HepG2 (cell line): ENCODE data around the gene OR10H1. TPM values are rescaled to one million over a fixed set of nuclear protein-coding genes. Genes with fewer than 3 reads are reported as not detected.
A peak's percentile ranks its signal among the peaks of the same experiment; 100 is the strongest.
"Not testable (repeated sequence)": the region's sequence is repeated elsewhere in the genome, so short reads cannot be mapped to it uniquely, and the experiment has no call there.

ENCODE experiments used
- ATAC-seq: fragments of 200-7000 bp; cut with Tn5 transposase; 3 replicates; pipeline ENCODE4 v1.9.1; 2020; ENCODE audit warnings: mild to moderate bottlenecking, moderate library complexity
- BruUV-seq: library from RNA; stranded (reverse); fragments of 400-500 nt; replicated peaks from 2 replicates; lab custom pipeline; 2021; lab: Mats Ljungman, UMichigan
- CTCF ChIA-PET: fragments of 300-600 bp; formaldehyde crosslinking; extraction: SDS; loops from one replicate; lab custom pipeline; 2021; ENCODE audit warnings: low total read pairs, inconsistent platforms, low intra/inter-chr PET ratio; lab: Yijun Ruan, JAX
- POLR2A ChIA-PET: fragments of 350-600 bp; sonication (Branson Sonifier 250); formaldehyde crosslinking; loops from one replicate; lab custom pipeline; 2020; ENCODE audit warnings: antibody characterized with exemption, inconsistent platforms; lab: Yijun Ruan, JAX
- DNase-seq: peaks from one replicate; pipeline ENCODE4 v3.0.0-alpha.2; 2015; ENCODE audit warnings: low spot score
- FAIRE-seq: peaks from 3 replicates; lab custom pipeline; 2011; peaks lifted over from hg19 to GRCh38; lab: Jason Lieb, UNC
- H2AFZ ChIP-seq: one replicate; pipeline ENCODE4 v1.6.1; 2011; ENCODE audit warnings: low read length, inconsistent platforms
- H3K27ac ChIP-seq: fragments of 300-600 bp; 3 replicates; pipeline ENCODE4 v1.8.0; 2011; ENCODE audit warnings: mixed run types, mild to moderate bottlenecking, mixed read lengths, low read length, inconsistent platforms; ENCODE audit not compliant: insufficient read depth; ENCODE audit errors: extremely low read length
- H3K27me3 ChIP-seq, 2 experiments: fragments of 200-600 bp in 1 of 2; 2 replicates in 1 of 2; 3 replicates in 1 of 2; pipeline versions ENCODE4 v1.6.0 to v1.8.0; 2011; ENCODE audit warnings: low read length in 2 of 2, mild to moderate bottlenecking in 2 of 2, moderate library complexity in 2 of 2, inconsistent platforms in 1 of 2; ENCODE audit not compliant: insufficient read depth in 2 of 2, control insufficient read depth in 1 of 2
- H3K36me3 ChIP-seq, 2 experiments: fragments of 200-600 bp in 1 of 2; replicated peaks in 1 of 2; 2 replicates in 1 of 2; 3 replicates in 1 of 2; pipeline versions ENCODE4 v1.5.1 to v1.8.0; 2011; ENCODE audit warnings: low read length in 2 of 2, inconsistent platforms in 1 of 2; ENCODE audit not compliant: insufficient read depth in 2 of 2, control insufficient read depth in 1 of 2
- H3K4me1 ChIP-seq: 2 replicates; pipeline ENCODE4 v1.5.1; 2012; ENCODE audit warnings: low read length, inconsistent platforms; ENCODE audit not compliant: insufficient read depth
- H3K4me2 ChIP-seq: 2 replicates; pipeline ENCODE4 v1.6.0; 2011; ENCODE audit warnings: low read depth, low read length, inconsistent platforms
- H3K4me3 ChIP-seq, 3 experiments: fragments of 200-600 bp in 1 of 3; sonication (generic), shearing (Covaris generic) in 1 of 3; replicated peaks in 1 of 3; 2 replicates each; pipeline ENCODE4 v1.5.1; 2011 to 2016; ENCODE audit warnings: low read length in 3 of 3, inconsistent platforms in 2 of 3, low read depth in 2 of 3, mild to moderate bottlenecking in 2 of 3, control low read depth in 1 of 3, mixed read lengths in 1 of 3; ENCODE audit not compliant: insufficient read depth in 1 of 3
- H3K79me2 ChIP-seq: one replicate; pipeline ENCODE4 v1.6.1; 2011; ENCODE audit warnings: low read length, inconsistent platforms; ENCODE audit not compliant: insufficient read depth
- H3K9ac ChIP-seq: 2 replicates; pipeline ENCODE4 v1.6.0; 2011; ENCODE audit warnings: mild to moderate bottlenecking, low read depth, low read length, inconsistent platforms; ENCODE audit not compliant: insufficient read depth
- H3K9me3 ChIP-seq: 2 replicates; pipeline ENCODE4 v1.5.1; 2012; ENCODE audit warnings: mild to moderate bottlenecking, low read length
- H4K20me1 ChIP-seq: 2 replicates; pipeline ENCODE4 v1.6.0; 2011; ENCODE audit warnings: inconsistent platforms, mild to moderate bottlenecking, low read length, moderate library complexity; ENCODE audit not compliant: insufficient read depth
- AGO1 ChIP-seq: fragments of 200-400 bp; formaldehyde crosslinking; IDR thresholded peaks from 2 replicates; pipeline ENCODE4 v1.6.1; 2017; ENCODE audit warnings: mild to moderate bottlenecking, low read depth, low read length, moderate library complexity; ENCODE audit not compliant: poor library complexity, severe bottlenecking
- CEBPB ChIP-seq: IDR thresholded peaks from 2 replicates; pipeline ENCODE4 v1.6.1; 2011; ENCODE audit warnings: low read depth, low read length, improper control_type of control experiment, borderline replicate concordance
- CREB1 ChIP-seq, 2 experiments: fragments of 450-650 bp in 1 of 2; IDR thresholded peaks; 2 replicates each; pipeline ENCODE4 v1.6.1; 2016 to 2017; ENCODE audit warnings: control low read depth in 1 of 2, mild to moderate bottlenecking in 1 of 2, missing compliant biosample characterization in 1 of 2, missing genetic modification characterization in 1 of 2
- E2F1 ChIP-seq: sonication (generic); formaldehyde crosslinking; IDR thresholded peaks from 2 replicates; pipeline ENCODE4 v1.5.0; 2020; ENCODE audit warnings: missing genetic modification reagents
- HBP1 ChIP-seq: IDR thresholded peaks from 2 replicates; pipeline ENCODE4 v1.6.1; 2016; ENCODE audit warnings: low read depth, control low read depth
- HNRNPLL ChIP-seq: fragments of 200-400 bp; formaldehyde crosslinking; IDR thresholded peaks from 2 replicates; pipeline ENCODE4 v1.6.1; 2017; ENCODE audit warnings: mild to moderate bottlenecking, low read depth, low read length; ENCODE audit not compliant: poor library complexity, severe bottlenecking
- NBN ChIP-seq: fragments of 450-650 bp; conservative IDR thresholded peaks from 2 replicates; pipeline ENCODE4 v1.6.1; 2017
- XRCC5 ChIP-seq: fragments of 200-400 bp; formaldehyde crosslinking; optimal IDR thresholded peaks from 2 replicates; pipeline ENCODE3; 2017; ENCODE audit warnings: mild to moderate bottlenecking, low read length
- ZBTB3 ChIP-seq: sonication (generic); formaldehyde crosslinking; IDR thresholded peaks from 2 replicates; pipeline ENCODE4 v1.4.0; 2020; ENCODE audit warnings: low read depth, mild to moderate bottlenecking, moderate library complexity, missing genetic modification reagents, borderline replicate concordance
- ZUFSP ChIP-seq: sonication (generic); formaldehyde crosslinking; IDR thresholded peaks from 2 replicates; pipeline ENCODE4 v1.9.0; 2021; ENCODE audit warnings: missing genetic modification reagents, mild to moderate bottlenecking, borderline replicate concordance
- WGBS: methylation state at CpG from one replicate; pipeline ENCODE4 v1.1.6; 2017; ENCODE audit warnings: low lambda C conversion rate; 5-methylcytosine and 5-hydroxymethylcytosine counted together
- in situ Hi-C: cut with HindIII; loops from 2 replicates; pipeline ENCODE4 v1.10.0; 2017; ENCODE audit warnings: low pct_unique_long_range_greater_than_20kb; ENCODE audit not compliant: extremely low pct_ligation_motif_present
- intact Hi-C: fragments of 100-400 bp; cut with micrococcal nuclease; formaldehyde crosslinking; loops from one replicate; pipeline ENCODE4 v1.10.0; 2022; ENCODE audit not compliant: unreplicated experiment
- polyA plus RNA-seq, 8 experiments: library from polyadenylated mRNA; depleted of rRNA in 3 of 8; stranded (reverse) in 7 of 8; unstranded in 1 of 8; fragments of >200 nt; fragmentation: Illumina TruSeq in 4 of 8; extraction: Trizol in 4 of 8; gene quantifications; 2 replicates each; pipeline versions ENCODE4 v1.2.1 to v1.2.3, GENCODE V29; 2011 to 2016; ENCODE audit warnings: low read depth in 4 of 8, missing spikeins in 1 of 8, mixed read lengths in 1 of 8; ENCODE audit not compliant: insufficient read depth in 1 of 8
- total RNA-seq, 5 experiments: library from RNA; depleted of rRNA; stranded (reverse); fragments of >200 nt; fragmentation: Illumina TruSeq; extraction: Trizol; gene quantifications; 2 replicates each; pipeline ENCODE4 v1.2.3, GENCODE V29; 2016; ENCODE audit warnings: low read depth in 1 of 5
- TF ChIP-seq, protein P1 (sequence below): sonication (generic); formaldehyde crosslinking; IDR thresholded peaks from 2 replicates; pipeline ENCODE4 v1.8.1; 2023; ENCODE audit warnings: mild to moderate bottlenecking, missing genetic modification reagents, borderline replicate concordance

Gene OR10H1
- total and polyA plus RNA-seq, 2 of the 13 experiments (the other 11 are each of a cell fraction or from before 2014, with no cell fraction given) = not detected

DNA sequence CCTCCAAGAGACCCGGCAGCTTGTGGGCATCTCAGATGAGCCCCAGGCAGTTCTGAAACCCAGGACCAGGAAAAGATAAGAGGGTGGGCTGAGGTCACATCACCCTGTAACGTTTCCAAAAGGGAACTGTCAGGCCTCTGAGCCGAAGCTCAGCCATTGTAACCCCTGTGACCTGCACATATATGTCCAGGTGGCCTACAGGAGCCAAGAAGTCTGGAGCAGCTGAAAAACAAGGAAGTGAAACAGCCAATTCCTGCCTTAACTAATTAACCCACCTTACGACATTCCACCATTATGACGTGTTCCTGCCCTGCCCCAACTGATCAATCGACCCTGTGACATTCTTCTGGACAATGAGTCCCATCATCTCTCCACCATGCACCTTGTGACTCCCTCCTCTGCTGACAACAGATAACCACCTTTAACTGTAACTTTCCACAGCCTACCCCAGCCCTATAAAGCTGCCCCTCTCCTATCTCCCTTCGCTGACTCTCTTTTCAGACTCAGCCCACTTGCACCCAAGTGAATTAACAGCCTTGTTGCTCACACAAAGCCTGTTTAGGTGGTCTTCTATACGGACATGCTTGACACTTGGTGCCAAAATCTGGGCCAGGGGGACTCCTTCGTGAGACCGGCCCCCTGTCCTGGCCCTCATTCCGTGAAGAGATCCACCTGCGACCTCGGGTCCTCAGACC, 13.3 kb upstream of the OR10H1 start:
- in situ Hi-C loops, FAIRE-seq, intact Hi-C loops, H3K36me3 ChIP-seq, H3K27me3 ChIP-seq, H3K9me3 ChIP-seq, CTCF ChIA-PET, H4K20me1 ChIP-seq, H2AFZ ChIP-seq, ATAC-seq, H3K9ac ChIP-seq, H3K27ac ChIP-seq, H3K4me3 ChIP-seq, H3K79me2 ChIP-seq, BruUV-seq: not testable (repeated sequence)
- POLR2A ChIA-PET = interaction anchor here (1.5 kb wide), 1 partner anchor 8 kb away, joined by 7 read pairs; no protein-coding TSS in a partner anchor
- peak; percentile 35 for DNase-seq
- 26% methylated on average over 13 of the region's 13 CpGs for WGBS
- Histone ChIP-seq H3K4me1 (peaks cover 11% of the 10 kb centered on the region; the same call in 1 of the 2 replicates), H3K4me2 (peak overlapping the region; percentile 42; the same call in 1 of the 2 replicates)
- TF ChIP-seq CREB1 (IDR thresholded peaks at IDR 0.05) (peak; percentile 77), CREB1 (CRISPR knock-in tag; IDR thresholded peaks at IDR 0.05) (peak; percentile 61)

- H3K79me2 ChIP-seq = no peaks in the 10 kb centered on the region
- FAIRE-seq = no peak
- H3K9ac ChIP-seq = no peak overlapping the region
- ChIA-PET POLR2A (interaction anchor here (1.5 kb wide), 1 partner anchor 9 kb away, joined by 7 read pairs; no protein-coding TSS in a partner anchor), CTCF (no interaction called here)
- peaks cover 11% of the 10 kb centered on the region; the same call in 1 of the 2 replicates for H3K4me1 ChIP-seq
- peak overlapping the region; percentile 42; the same call in 1 of the 2 replicates for H3K4me2 ChIP-seq
- no peak for DNase-seq
- WGBS = 45% methylated on average over 5 of the region's 7 CpGs
- H3K27ac ChIP-seq = no peak overlapping the region
- H3K9me3 ChIP-seq = no peaks in the 10 kb centered on the region
- ATAC-seq = no peak
- H2AFZ ChIP-seq = no peak overlapping the region
- H3K27me3 ChIP-seq = peaks cover 0 to 2% of the 10 kb centered on the region in 2 experiments; a peak in 1 of 5 replicates
- in situ Hi-C loops (no loop called here), intact Hi-C loops (no loop called here)
- H3K36me3 ChIP-seq = no peaks in the 10 kb centered on the region
- H4K20me1 ChIP-seq = no peaks in the 10 kb centered on the region
- H3K4me3 ChIP-seq = no peak overlapping the region
- no TSS peak for BruUV-seq
- no peak for TF ChIP-seq ZBTB3
- TF ChIP-seq XRCC5 = no peak
- no peak for TF ChIP-seq HNRNPLL
- no peak for TF ChIP-seq HBP1 (CRISPR knock-in tag)
- TF ChIP-seq CEBPB = no peak
- no peak for TF ChIP-seq NBN
- no peak for TF ChIP-seq AGO1
- TF ChIP-seq E2F1 (CRISPR knock-in tag) = no peak
- TF ChIP-seq, protein P1, sequence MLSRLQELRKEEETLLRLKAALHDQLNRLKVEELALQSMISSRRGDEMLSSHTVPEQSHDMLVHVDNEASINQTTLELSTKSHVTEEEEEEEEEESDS = no peak
- TF ChIP-seq ZUFSP (CRISPR knock-in tag) = no peak
These were observed 12.7 kb upstream of the OR10H1 start for GRCh38 chr19:15828121-15828610.
